ENCODE measurements around the gene FRMD4A. TPM values are rescaled to one million over a fixed set of nuclear protein-coding genes. Genes with fewer than 3 reads are reported as not detected.

Gene FRMD4A
- total and polyA plus RNA-seq, 11 donors: 12.2 to 58.1 (median 28.1) TPM

DNA sequence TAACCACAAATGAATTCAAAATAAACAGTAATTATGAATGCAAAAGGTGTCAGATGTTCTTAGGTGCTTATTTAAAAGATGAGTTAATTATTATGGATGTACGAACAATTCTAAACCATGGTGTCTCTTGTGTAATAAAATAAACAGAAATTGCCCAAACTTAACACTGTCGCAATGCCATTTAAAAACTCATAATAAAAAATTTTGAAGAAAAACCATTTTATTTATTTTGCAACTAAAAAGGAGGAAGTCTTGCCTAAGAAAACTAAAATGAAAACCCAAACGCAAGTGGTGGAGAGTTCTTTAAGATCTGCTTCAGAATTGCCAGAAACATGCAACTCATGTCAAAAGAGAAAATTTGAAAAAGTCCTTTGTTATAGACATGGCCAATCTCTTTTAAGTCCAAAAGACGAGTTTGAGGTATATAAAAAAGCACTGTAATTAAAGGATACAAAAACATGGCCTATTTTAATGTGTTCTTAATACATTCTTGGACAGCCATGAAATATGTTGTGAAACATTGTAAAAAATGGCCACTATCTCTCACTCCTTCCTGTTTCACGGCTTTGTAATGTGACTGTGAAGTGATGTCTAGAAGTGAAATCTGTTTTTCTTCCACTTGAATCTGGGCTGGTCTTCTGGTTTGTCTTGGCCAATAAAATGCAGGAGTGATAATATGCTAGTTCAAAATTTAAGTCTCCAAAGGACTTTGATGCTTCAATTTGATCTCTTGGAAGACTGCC, 421.0 kb downstream of the FRMD4A start:
- intact Hi-C loops (cut with DNase I): no loop called here
- Histone ChIP-seq H3K27me3 (no peaks in the 10 kb centered on the region), H3K4me1 (peaks cover 0 to 13% (median 0%) of the 10 kb centered on the region in 12 donors), H3K36me3 (no peaks in the 10 kb centered on the region), H3K9me3 (peaks cover 0 to 7% (median 0%) of the 10 kb centered on the region in 12 donors), H3K27ac (peak overlapping the region in 1 of 12 donors; percentile 17), H3K4me3 (no peak overlapping the region)
- 84 to 91% (median 86%) methylated on average over 5 of the region's 5 CpGs for WGBS, 4 donors
- TF ChIP-seq POLR2A (IDR thresholded peaks at IDR 0.05): no peak
- TF ChIP-seq, protein P1, sequence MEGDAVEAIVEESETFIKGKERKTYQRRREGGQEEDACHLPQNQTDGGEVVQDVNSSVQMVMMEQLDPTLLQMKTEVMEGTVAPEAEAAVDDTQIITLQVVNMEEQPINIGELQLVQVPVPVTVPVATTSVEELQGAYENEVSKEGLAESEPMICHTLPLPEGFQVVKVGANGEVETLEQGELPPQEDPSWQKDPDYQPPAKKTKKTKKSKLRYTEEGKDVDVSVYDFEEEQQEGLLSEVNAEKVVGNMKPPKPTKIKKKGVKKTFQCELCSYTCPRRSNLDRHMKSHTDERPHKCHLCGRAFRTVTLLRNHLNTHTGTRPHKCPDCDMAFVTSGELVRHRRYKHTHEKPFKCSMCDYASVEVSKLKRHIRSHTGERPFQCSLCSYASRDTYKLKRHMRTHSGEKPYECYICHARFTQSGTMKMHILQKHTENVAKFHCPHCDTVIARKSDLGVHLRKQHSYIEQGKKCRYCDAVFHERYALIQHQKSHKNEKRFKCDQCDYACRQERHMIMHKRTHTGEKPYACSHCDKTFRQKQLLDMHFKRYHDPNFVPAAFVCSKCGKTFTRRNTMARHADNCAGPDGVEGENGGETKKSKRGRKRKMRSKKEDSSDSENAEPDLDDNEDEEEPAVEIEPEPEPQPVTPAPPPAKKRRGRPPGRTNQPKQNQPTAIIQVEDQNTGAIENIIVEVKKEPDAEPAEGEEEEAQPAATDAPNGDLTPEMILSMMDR (IDR thresholded peaks at IDR 0.05): no peak
- no peak for DNase-seq
- ATAC-seq: peak in 1 of 4 donors; percentile 51

GRCh38 chr10:13908475-13908874, 422.2 kb downstream of the FRMD4A start:
- Histone ChIP-seq H3K4me1 (peaks cover 0 to 25% (median 0%) of the 10 kb centered on the region in 12 donors), H3K9me3 (peaks cover 0 to 7% (median 0%) of the 10 kb centered on the region in 12 donors)
- 56 to 68% (median 65%) methylated on average over 4 of the region's 4 CpGs for WGBS, 4 donors

DNA sequence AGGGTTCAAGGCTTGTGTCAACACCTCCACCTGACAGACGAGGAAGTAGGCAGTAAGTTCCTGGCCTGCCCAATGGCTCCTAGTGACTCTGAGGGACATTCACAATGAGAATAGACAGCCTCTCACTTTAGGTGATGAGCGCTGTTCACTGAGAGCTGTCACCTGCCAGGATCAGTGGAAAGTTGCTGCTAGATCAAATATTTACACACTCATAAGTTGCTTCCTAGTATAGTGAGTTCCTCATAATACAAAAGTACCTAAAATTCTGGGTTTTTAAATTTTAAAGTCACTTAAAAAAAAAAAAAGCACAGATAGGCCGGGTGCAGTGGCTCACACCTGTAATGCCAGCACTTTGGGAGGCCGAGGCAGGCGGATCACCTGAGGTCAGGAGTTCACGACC, 423.2 kb downstream of the FRMD4A start:
- H3K36me3 ChIP-seq: no peaks in the 10 kb centered on the region
- peaks cover 0 to 7% (median 0%) of the 10 kb centered on the region in 12 donors for H3K9me3 ChIP-seq
- no peak overlapping the region for H3K27ac ChIP-seq
- H3K27me3 ChIP-seq: no peaks in the 10 kb centered on the region
- 77 to 89% (median 84%) methylated on average over 6 of the region's 6 CpGs for WGBS, 4 donors
- peaks cover 0 to 25% (median 0%) of the 10 kb centered on the region in 12 donors for H3K4me1 ChIP-seq
- ATAC-seq (no peak), DNase-seq (no peak)
- no peak for TF ChIP-seq POLR2A (IDR thresholded peaks at IDR 0.05)
- TF ChIP-seq, protein P1 (IDR thresholded peaks at IDR 0.05): no peak
- intact Hi-C loops (cut with DNase I): no loop called here
- H3K4me3 ChIP-seq: no peak overlapping the region

More at GRCh38 chr10:13908475-13908874, 422.2 kb downstream of the FRMD4A start:
- ATAC-seq (peak in 1 of 4 donors; percentile 53), DNase-seq (no peak)
- Histone ChIP-seq H3K4me3 (no peak overlapping the region), H3K36me3 (no peaks in the 10 kb centered on the region), H3K27me3 (no peaks in the 10 kb centered on the region), H3K27ac (peak overlapping the region in 1 of 12 donors; percentile 17)
- intact Hi-C loops (cut with DNase I): no loop called here
- TF ChIP-seq, protein P1 (IDR thresholded peaks at IDR 0.05): no peak
- TF ChIP-seq POLR2A (IDR thresholded peaks at IDR 0.05): no peak

- no peak overlapping the region for H3K4me3 ChIP-seq
- 92 to 100% (median 93%) methylated on average over 1 of the region's 1 CpG for WGBS, 4 donors
- no peaks in the 10 kb centered on the region for H3K36me3 ChIP-seq
- H3K9me3 ChIP-seq: peaks cover 0 to 5% (median 0%) of the 10 kb centered on the region in 12 donors
- intact Hi-C loops (cut with DNase I): no loop called here
- peaks cover 0 to 19% (median 0%) of the 10 kb centered on the region in 12 donors for H3K4me1 ChIP-seq
- TF ChIP-seq POLR2A (IDR thresholded peaks at IDR 0.05): no peak
- TF ChIP-seq, protein P1 (IDR thresholded peaks at IDR 0.05): no peak
- DNase-seq: no peak
- no peak for ATAC-seq
- H3K27me3 ChIP-seq: no peaks in the 10 kb centered on the region
- H3K27ac ChIP-seq: no peak overlapping the region
These were observed 425.4 kb downstream of the FRMD4A start for GRCh38 chr10:13905281-13905680.

All from heart left ventricle (tissue), 16 donors.